K562 (cell line): ENCODE measurements around the gene TMC1. TPM values are rescaled to one million over a fixed set of nuclear protein-coding genes. Genes with fewer than 3 reads are reported as not detected.

Source experiments
- ARID1B ChIP-seq: fragments of 450-650 bp; IDR thresholded peaks from 2 replicates; pipeline ENCODE4 v1.6.1; 2016; ENCODE audit warnings: antibody characterized with exemption, mild to moderate bottlenecking, inconsistent platforms
- ATF7 ChIP-seq: fragments of 450-650 bp; IDR thresholded peaks from 2 replicates; pipeline ENCODE4 v1.7.1; 2014; ENCODE audit warnings: mild to moderate bottlenecking, moderate library complexity
- CBX3 ChIP-seq, 2 experiments: IDR thresholded peaks; 1 replicate in 1 of 2; 2 replicates in 1 of 2; pipeline ENCODE4 v1.6.1; 2012; ENCODE audit warnings: inconsistent platforms in 2 of 2, low read length in 2 of 2, borderline replicate concordance in 1 of 2, control low read depth in 1 of 2
- EP400 ChIP-seq: fragments of 450-650 bp; IDR thresholded peaks from 2 replicates; pipeline ENCODE4 v1.6.1; 2017; ENCODE audit warnings: antibody characterized with exemption, mild to moderate bottlenecking, moderate library complexity
- ERF ChIP-seq: fragments of 450-650 bp; formaldehyde crosslinking; IDR thresholded peaks from 2 replicates; pipeline ENCODE4 v1.4.0; 2020; ENCODE audit warnings: mild to moderate bottlenecking, mixed read lengths
- FOXJ2 ChIP-seq: fragments of 200-800 bp; sonication (Bioruptor generic); IDR thresholded peaks from 2 replicates; pipeline ENCODE4 v1.6.1; 2016; ENCODE audit warnings: missing genetic modification characterization, missing compliant biosample characterization
- HINFP ChIP-seq: fragments of 450-650 bp; conservative IDR thresholded peaks from 2 replicates; pipeline ENCODE4 v1.6.1; 2016; ENCODE audit warnings: missing genetic modification characterization, low read depth, mild to moderate bottlenecking, control low read depth, missing compliant biosample characterization
- HOXB6 ChIP-seq: fragments of 250-450 bp; sonication (Bioruptor Pico); IDR thresholded peaks from 2 replicates; pipeline ENCODE4 v1.5.1; 2022; ENCODE audit warnings: mild to moderate bottlenecking, borderline replicate concordance
- KAT8 ChIP-seq: fragments of 450-650 bp; IDR thresholded peaks from 2 replicates; pipeline ENCODE4 v1.6.1; 2016; ENCODE audit warnings: low read depth, mild to moderate bottlenecking
- MECOM ChIP-seq: fragments of 250-450 bp; sonication (Bioruptor Pico); IDR thresholded peaks from 2 replicates; pipeline ENCODE4 v1.8.0; 2022; ENCODE audit warnings: inconsistent platforms
- MYBL2 ChIP-seq, 2 experiments: fragments of 450-650 bp in 1 of 2; sonication (generic) in 1 of 2; formaldehyde crosslinking in 1 of 2; IDR thresholded peaks; 2 replicates each; pipeline versions ENCODE4 v1.6.1 to v1.8.1; 2017 to 2022; ENCODE audit warnings: borderline replicate concordance in 1 of 2, inconsistent platforms in 1 of 2, low read depth in 1 of 2, mild to moderate bottlenecking in 1 of 2, missing genetic modification reagents in 1 of 2, moderate library complexity in 1 of 2
- NEUROD1 ChIP-seq: fragments of 150-350 bp; IDR thresholded peaks from 2 replicates; pipeline ENCODE4 v1.6.1; 2014; ENCODE audit warnings: borderline replicate concordance, low read length, low read depth; ENCODE audit not compliant: partially characterized antibody
- PHB2 ChIP-seq: fragments of 450-650 bp; IDR thresholded peaks from 2 replicates; pipeline ENCODE4 v1.6.1; 2017; ENCODE audit warnings: low read depth
- POLR2AphosphoS2 ChIP-seq: IDR thresholded peaks from 2 replicates; pipeline ENCODE4 v1.6.1; 2012; ENCODE audit warnings: low read length, improper control_type of control experiment
- SMC3 ChIP-seq: conservative IDR thresholded peaks from 2 replicates; pipeline ENCODE4 v1.6.1; 2011; ENCODE audit warnings: low read depth, low read length, improper control_type of control experiment; ENCODE audit not compliant: insufficient read depth
- SNRNP70 ChIP-seq: fragments of 200-400 bp; formaldehyde crosslinking; optimal IDR thresholded peaks from 2 replicates; pipeline ENCODE3; 2017; ENCODE audit warnings: low read depth, low read length
- SRSF3 ChIP-seq: fragments of 200-400 bp; formaldehyde crosslinking; IDR thresholded peaks from 2 replicates; pipeline ENCODE4 v1.6.1; 2016; ENCODE audit warnings: mild to moderate bottlenecking, low read length, moderate library complexity; ENCODE audit not compliant: insufficient read depth
- TAF7 ChIP-seq: fragments of 450-650 bp; IDR thresholded peaks from 2 replicates; pipeline ENCODE4 v1.6.1; 2016; ENCODE audit warnings: missing genetic modification characterization, missing compliant biosample characterization
- TCF7L2 ChIP-seq: fragments of 150-350 bp; IDR thresholded peaks from 2 replicates; pipeline ENCODE4 v1.6.1; 2016; ENCODE audit warnings: low read depth, mild to moderate bottlenecking, low read length, moderate library complexity
- TEAD4 ChIP-seq, 2 experiments: sonication (generic) in 1 of 2; formaldehyde crosslinking in 1 of 2; IDR thresholded peaks; 2 replicates each; pipeline versions ENCODE4 v1.6.1 to v1.8.0; 2012 to 2022; ENCODE audit warnings: borderline replicate concordance in 1 of 2, inconsistent platforms in 1 of 2, low read length in 1 of 2, mild to moderate bottlenecking in 1 of 2, missing genetic modification reagents in 1 of 2
- ZFX ChIP-seq: sonication (generic); formaldehyde crosslinking; IDR thresholded peaks from 2 replicates; pipeline ENCODE4 v1.8.0; 2022; ENCODE audit warnings: mild to moderate bottlenecking, missing genetic modification reagents, moderate library complexity
- ZNF324 ChIP-seq: fragments of 250-450 bp; sonication (Bioruptor Pico); IDR thresholded peaks from 2 replicates; pipeline ENCODE4 v1.4.0; 2020; ENCODE audit warnings: mild to moderate bottlenecking
- ZNF431 ChIP-seq: sonication (generic); formaldehyde crosslinking; IDR thresholded peaks from 2 replicates; pipeline ENCODE4 v1.8.0; 2022; ENCODE audit warnings: mild to moderate bottlenecking, missing genetic modification reagents
- polyA plus RNA-seq, 8 experiments: library from polyadenylated mRNA; depleted of rRNA in 4 of 8; stranded (reverse) in 5 of 8; unstranded in 3 of 8; fragments of >200 nt; fragmentation: Nextera tagmentation in 2 of 8; fragmentation: Illumina TruSeq in 1 of 8; extraction: Ambion mirVana in 2 of 8; extraction: Trizol in 1 of 8; gene quantifications; 2 replicates each; pipeline versions ENCODE4 v1.2.1 to v1.2.3, GENCODE V29; 2011 to 2014; ENCODE audit warnings: inconsistent platforms in 1 of 8, missing spikeins in 1 of 8
- total RNA-seq, 7 experiments: library from RNA; depleted of rRNA in 6 of 7; stranded (reverse); fragments of >200 nt in 6 of 7; fragmentation: Illumina TruSeq in 2 of 7; extraction: Trizol in 2 of 7; gene quantifications; 2 replicates each; pipeline versions ENCODE4 v1.2.1 to v1.2.3, GENCODE V29; 2011 to 2021; ENCODE audit warnings: low replicate concordance in 1 of 7
- TF ChIP-seq, protein P1 (sequence below): sonication (generic); formaldehyde crosslinking; IDR thresholded peaks from 2 replicates; pipeline ENCODE4 v1.8.0; 2022; ENCODE audit warnings: mild to moderate bottlenecking, missing genetic modification reagents
- TF ChIP-seq, protein P2 (sequence below): fragments of 250-450 bp; sonication (Bioruptor Pico); IDR thresholded peaks from 2 replicates; pipeline ENCODE4 v1.8.0; 2022; ENCODE audit warnings: inconsistent platforms

The TMC1 gene
- total and polyA plus RNA-seq, 9 of the 15 experiments (the other 6 are each of a cell fraction or from before 2014, with no cell fraction given): 0.10 to 0.15 TPM; not detected in 7

GRCh38 chr9:72858089-72858912 lies 336.9 kb downstream of the TMC1 start (continued):
- no peak for TF ChIP-seq PHB2
- TF ChIP-seq KAT8: no peak
- TF ChIP-seq ZNF324 (CRISPR knock-in tag): no peak
- TF ChIP-seq, protein P1, sequence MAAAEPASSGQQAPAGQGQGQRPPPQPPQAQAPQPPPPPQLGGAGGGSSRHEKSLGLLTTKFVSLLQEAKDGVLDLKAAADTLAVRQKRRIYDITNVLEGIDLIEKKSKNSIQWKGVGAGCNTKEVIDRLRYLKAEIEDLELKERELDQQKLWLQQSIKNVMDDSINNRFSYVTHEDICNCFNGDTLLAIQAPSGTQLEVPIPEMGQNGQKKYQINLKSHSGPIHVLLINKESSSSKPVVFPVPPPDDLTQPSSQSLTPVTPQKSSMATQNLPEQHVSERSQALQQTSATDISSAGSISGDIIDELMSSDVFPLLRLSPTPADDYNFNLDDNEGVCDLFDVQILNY (CRISPR knock-in tag): no peak
- TF ChIP-seq ARID1B: peak; percentile 51
- TF ChIP-seq HINFP: no peak
- TF ChIP-seq FOXJ2 (tag): peak; percentile 44; the same call in 1 of the 2 replicates
- no peak for TF ChIP-seq HOXB6 (CRISPR knock-in tag)
- TF ChIP-seq SMC3: no peak
- TF ChIP-seq TCF7L2: no peak
- TF ChIP-seq ERF (CRISPR knock-in tag): no peak
- no peak for TF ChIP-seq NEUROD1
- TF ChIP-seq, protein P2, sequence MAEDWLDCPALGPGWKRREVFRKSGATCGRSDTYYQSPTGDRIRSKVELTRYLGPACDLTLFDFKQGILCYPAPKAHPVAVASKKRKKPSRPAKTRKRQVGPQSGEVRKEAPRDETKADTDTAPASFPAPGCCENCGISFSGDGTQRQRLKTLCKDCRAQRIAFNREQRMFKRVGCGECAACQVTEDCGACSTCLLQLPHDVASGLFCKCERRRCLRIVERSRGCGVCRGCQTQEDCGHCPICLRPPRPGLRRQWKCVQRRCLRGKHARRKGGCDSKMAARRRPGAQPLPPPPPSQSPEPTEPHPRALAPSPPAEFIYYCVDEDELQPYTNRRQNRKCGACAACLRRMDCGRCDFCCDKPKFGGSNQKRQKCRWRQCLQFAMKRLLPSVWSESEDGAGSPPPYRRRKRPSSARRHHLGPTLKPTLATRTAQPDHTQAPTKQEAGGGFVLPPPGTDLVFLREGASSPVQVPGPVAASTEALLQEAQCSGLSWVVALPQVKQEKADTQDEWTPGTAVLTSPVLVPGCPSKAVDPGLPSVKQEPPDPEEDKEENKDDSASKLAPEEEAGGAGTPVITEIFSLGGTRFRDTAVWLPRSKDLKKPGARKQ (CRISPR knock-in tag): no peak
- no peak for TF ChIP-seq ZNF431 (CRISPR knock-in tag)
- TF ChIP-seq ZFX (CRISPR knock-in tag): 0 out of 2 replicates have a peak, but pooled peaks have one; percentile 16
- no peak for TF ChIP-seq POLR2AphosphoS2
- TF ChIP-seq MYBL2 (IDR thresholded peaks at IDR 0.05; ENCODE audit: low read depth): no peak
- no peak for TF ChIP-seq MYBL2 (CRISPR knock-in tag; IDR thresholded peaks at IDR 0.05; ENCODE audit: borderline replicate concordance)
- TF ChIP-seq MECOM (CRISPR knock-in tag): no peak
- TF ChIP-seq TEAD4 (IDR thresholded peaks at IDR 0.05; ENCODE audit: low read length): no peak
- no peak for TF ChIP-seq TEAD4 (CRISPR knock-in tag; IDR thresholded peaks at IDR 0.05; ENCODE audit: borderline replicate concordance)
- TF ChIP-seq TAF7 (tag): no peak
- TF ChIP-seq SRSF3: no peak
- TF ChIP-seq CBX3 (IDR thresholded peaks at IDR 0.05; ENCODE audit: borderline replicate concordance in 1 of 2, low read length in 2 of 2): peak in 1 of 2 experiments; percentile 20; a peak in 1 of 3 replicates
- 0 out of 2 replicates have a peak, but pooled peaks have one; percentile 12 for TF ChIP-seq ATF7
- TF ChIP-seq SNRNP70: no peak
- TF ChIP-seq EP400: peak; percentile 40; the same call in 1 of the 2 replicates
